Uterus (tissue), 2 donors: ENCODE data around the gene PDE1C.

Source experiments
- POLR2A ChIP-seq, 2 donors: fragments of 450-650 bp; IDR thresholded peaks; one replicate each; pipeline ENCODE4 v1.6.1; 2016; ENCODE audit warnings: antibody characterized with exemption in 2 of 2, mild to moderate bottlenecking in 1 of 2, moderate library complexity in 1 of 2
- TF ChIP-seq, protein P1 (sequence below), 4 experiments: fragments of 200-600 bp in 2 of 4; fragments of 450-650 bp in 2 of 4; sonication (generic) in 2 of 4; IDR thresholded peaks; one replicate each; pipeline ENCODE4 v1.5.1; 2016 to 2019; ENCODE audit warnings: antibody characterized with exemption in 4 of 4, mild to moderate bottlenecking in 2 of 4, moderate library complexity in 1 of 4

DNA sequence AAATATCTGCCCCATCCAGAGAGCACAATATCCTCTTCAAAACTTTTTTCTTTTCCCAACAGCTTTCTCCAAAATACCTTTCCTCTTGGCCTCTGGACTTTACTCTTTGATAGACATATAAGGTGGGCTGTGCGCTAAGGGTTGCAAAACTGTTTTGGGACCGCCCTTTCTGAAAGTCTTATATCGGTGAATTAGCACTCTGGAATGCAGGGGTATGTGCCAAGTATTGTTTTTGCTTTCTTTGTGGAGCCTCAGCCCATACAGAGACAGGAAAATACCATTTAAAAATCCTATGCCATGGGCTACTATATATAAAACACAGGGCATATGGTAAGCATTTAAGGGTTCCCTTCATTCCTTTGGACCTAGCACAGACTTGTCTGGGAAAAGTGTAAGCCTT lies 345.5 kb downstream of the PDE1C start:
- TF ChIP-seq, protein P1, sequence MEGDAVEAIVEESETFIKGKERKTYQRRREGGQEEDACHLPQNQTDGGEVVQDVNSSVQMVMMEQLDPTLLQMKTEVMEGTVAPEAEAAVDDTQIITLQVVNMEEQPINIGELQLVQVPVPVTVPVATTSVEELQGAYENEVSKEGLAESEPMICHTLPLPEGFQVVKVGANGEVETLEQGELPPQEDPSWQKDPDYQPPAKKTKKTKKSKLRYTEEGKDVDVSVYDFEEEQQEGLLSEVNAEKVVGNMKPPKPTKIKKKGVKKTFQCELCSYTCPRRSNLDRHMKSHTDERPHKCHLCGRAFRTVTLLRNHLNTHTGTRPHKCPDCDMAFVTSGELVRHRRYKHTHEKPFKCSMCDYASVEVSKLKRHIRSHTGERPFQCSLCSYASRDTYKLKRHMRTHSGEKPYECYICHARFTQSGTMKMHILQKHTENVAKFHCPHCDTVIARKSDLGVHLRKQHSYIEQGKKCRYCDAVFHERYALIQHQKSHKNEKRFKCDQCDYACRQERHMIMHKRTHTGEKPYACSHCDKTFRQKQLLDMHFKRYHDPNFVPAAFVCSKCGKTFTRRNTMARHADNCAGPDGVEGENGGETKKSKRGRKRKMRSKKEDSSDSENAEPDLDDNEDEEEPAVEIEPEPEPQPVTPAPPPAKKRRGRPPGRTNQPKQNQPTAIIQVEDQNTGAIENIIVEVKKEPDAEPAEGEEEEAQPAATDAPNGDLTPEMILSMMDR (IDR thresholded peaks at IDR 0.05): no peak
- TF ChIP-seq POLR2A (IDR thresholded peaks at IDR 0.05): no peak
